GM18907 (cell line): ENCODE results near the gene PPP6R2.
"Not testable (repeated sequence)": the region's sequence is repeated elsewhere in the genome, so short reads cannot be mapped to it uniquely, and the experiment has no call there.

Experiments used
- ATAC-seq: cut with Tn5 transposase; IDR thresholded peaks from one replicate; pipeline ENCODE4 v1.9.1; 2021; ENCODE audit warnings: mild to moderate bottlenecking, moderate library complexity; ENCODE audit not compliant: unreplicated experiment

PPP6R2 gene

GRCh38 chr22:50317674-50318073 lies 25.5 kb upstream of the PPP6R2 start:
- no peak for ATAC-seq

DNA sequence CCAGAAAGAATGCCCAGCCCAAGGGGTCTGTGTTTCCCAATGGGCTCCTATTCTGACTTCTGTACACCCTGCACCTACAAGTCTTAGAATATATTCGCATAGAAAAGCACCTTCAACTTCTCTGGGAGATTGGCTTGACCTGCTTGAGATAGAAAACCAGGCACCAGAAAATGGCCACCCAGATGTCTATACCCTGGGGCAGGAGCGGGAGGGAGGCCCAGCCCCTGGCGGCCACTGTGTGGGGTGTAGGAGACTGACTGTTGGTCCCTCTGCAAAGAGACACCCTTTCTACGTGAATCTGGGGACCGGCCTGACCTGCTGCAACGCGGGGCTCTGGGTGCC lies 24.8 kb upstream of the PPP6R2 start:
- no peak for ATAC-seq

DNA sequence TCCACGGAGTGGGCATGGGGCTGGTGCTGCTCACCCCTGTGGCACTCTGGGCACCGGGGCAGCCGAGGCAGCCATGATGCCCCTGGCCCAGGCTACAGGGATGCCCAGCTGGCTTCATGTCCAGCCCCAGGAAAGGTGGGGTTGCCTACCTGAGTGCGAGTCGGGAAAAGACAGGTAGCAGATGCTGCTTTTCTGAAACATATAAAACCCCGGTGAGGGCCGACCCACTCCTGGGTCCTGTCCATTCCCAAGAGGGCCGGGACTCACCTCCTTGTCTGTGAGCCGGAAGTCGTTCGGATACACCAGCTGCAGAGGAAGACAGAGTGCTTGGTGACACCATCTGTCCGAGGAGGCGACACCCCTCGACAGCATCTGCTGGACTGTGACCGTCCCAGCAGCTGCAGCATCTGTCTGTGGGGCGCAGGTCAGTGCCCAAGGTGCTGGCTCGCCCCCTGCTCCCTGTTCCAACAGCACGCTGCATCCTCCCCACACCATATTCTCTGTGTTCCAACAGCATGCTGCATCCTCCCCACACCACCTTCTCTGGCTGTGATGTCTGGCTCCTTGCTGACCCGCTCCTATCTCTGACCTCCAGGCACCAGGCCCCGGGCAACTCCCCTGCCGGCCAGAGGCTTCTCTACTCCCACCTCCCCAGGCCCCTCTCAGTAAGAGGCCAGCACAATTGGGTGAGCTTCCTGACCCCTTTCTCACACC lies 24.3 kb upstream of the PPP6R2 start:
- no peak for ATAC-seq

- ATAC-seq = no peak
These were observed 23.6 kb upstream of the PPP6R2 start for GRCh38 chr22:50319503-50319951.

DNA sequence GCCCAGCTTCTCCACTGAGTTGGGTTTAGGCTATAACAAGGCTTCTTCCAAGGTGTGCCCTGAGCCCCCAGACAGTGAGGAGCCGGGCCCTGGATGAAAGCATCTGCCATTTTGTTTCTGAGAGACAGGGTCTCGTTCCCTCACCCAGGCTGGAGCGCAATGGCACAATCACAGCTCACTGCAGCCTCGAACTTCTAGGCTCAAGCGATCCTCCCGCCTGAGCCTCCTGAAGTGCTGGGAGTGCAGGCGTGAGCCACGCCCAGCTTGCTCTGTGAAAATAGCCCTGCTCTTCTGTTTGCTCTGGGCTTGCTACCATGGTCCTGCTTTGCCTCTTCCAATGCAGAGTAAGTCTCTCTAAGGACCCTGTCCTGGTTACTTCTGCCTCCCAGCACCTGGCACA lies 23.0 kb upstream of the PPP6R2 start:
- ATAC-seq = no peak

- no peak for ATAC-seq
These were observed 22.3 kb upstream of the PPP6R2 start for GRCh38 chr22:50320671-50321325.

DNA sequence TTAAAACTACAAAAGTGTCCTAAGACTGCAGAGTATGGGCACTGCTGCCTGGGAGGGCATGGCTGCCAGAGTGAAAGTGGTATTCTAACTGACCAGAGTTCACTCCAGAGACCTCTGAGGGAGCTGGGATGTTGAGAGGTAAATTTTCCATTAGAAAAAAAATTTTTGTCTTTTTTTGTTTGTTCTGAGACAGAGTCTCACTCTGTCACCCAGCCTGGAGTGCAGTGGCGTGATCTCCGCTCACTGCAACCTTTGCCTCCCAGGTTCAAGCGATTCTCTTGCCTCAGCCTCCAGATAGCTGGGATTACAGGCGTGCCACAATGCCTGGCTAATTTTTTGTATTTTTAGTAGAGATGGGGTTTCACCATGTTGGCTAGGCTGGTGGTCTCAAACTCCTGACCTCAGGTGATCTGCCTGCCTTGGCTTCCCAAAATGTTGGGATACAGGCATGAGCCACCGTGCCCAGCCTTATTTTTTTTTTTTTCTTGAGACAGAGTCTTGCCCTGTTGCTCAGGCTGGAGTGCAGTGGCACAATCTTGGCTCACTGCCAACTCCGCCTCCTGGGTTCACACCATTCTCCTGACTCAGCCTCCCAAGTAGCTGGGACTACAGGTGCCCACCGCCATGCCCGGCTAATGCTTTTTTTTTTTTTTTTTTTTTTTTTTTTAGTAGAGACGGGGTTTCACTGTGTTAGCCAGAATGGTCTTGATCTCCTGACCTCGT lies 20.6 kb upstream of the PPP6R2 start:
- not testable (repeated sequence) for ATAC-seq

GRCh38 chr22:50323900-50324299 lies 19.2 kb upstream of the PPP6R2 start:
- no peak for ATAC-seq

DNA sequence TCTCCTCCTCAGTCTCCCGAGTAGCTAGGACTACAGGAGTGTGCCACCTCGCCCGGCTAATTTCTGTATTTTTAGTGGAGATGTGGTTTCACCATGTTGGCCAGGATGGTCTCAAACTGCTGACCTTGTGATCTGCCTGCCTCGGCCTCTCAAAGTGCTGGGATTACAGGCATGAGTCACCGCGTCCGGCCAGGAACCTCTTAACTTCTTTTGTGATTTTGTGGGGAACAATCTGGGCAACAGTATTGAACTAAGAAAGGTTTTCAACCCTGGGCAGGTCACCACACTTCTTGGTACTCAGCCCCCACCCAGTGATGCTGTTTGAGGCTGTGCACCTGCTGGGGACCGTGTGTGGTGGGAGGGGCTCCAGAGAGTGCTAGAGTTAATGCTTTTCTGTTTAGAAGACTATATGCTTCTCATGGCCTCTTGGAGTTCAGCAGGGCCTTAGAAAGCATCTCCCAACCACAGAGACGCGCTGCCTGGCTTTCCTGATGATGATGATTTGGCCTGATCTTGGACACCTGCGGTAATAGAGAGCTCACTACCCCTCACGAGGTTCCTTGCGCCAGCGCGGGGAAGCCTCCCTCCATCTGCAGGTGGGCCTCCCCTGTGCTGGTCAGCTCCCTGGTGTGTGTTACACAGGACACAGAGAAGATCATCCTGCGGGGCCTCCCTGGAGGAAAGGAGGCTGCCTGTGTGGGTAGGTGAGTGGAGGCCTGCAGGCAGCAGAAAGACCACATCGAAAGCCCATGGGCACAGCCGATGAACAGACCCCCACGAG lies 17.5 kb upstream of the PPP6R2 start:
- no peak for ATAC-seq

DNA sequence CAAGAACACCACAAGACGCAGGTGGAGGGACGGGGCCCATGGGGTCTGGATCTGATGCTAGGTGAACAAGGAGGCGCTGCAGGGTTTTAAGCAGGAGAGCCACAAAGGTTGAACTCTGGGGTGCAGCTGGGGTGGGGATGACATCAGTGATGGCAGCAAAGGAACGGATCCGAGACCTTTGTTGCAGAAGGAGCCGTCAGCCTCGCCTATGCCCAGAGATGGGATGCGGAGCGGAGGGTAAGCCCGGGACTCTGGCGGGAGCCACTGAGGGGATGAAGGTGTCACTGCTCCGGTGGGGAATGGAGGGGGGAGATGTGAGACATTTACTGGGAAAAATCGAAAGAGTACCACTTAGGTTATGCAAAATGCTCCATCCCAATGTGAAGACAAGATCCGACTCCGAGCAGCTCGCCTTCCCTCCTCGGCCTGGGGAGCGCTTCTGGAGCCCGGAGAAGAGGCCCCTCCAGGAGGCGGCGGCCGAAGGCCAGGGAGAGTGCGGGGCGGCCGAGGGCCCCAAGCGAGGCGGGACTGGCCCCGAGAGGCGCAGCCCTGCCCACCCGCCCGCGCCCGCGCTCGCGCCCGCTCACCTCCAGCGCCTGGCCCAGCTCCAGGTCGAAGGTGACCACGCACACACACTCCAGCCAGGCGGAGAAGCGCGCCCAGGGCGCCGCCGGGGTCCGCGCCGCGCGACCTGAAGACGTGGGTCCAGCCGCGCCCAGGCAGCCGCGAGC lies 16.7 kb upstream of the PPP6R2 start:
- ATAC-seq = no peak

DNA sequence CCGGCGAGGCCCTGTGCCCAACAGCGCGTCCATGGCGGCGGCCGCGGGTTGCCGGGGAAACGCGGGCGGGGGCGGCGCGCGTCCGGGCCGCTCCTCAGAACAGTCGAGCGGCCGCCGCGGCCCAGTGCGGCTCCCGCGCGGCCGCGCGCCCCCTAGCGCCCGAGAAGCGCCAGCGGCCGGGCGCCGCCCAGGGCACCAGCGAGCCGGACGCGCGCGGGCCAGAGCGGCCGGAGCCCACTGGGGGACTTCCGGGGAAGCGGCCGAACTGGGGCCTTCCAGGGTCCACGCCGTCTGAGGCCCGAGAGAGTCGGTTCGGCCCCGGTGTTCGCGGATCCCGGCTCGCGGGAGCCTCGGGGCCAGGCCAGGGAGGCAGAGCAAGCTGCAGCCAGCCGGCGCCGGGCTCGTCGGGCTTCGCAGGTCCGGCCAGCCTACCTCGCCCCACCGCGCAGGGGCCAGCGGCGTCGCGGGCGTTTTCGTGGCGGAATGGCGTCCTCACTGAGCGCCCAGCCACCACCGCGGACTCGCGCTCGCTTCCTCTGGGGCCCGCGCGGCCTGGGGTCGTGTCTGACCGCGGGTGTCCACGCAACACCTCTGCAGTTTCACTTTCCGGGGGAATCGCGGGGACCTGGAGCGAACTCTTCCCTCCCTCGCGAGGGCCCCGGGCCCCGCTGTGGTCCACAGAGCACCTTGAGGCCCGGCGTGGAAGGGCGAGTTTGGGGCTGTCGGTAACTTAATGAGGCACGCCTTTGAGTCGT lies 16.0 kb upstream of the PPP6R2 start, which contains the start of gene DENND6B:
Gene DENND6B (minus strand): TSS at position 57 of the 755 bp plus-strand sequence. CDS start 24 bp downstream, at position 33.
- peak; percentile 74 for ATAC-seq

- ATAC-seq = no peak
These were observed 15.5 kb upstream of the PPP6R2 start for GRCh38 chr22:50327711-50328019.

DNA sequence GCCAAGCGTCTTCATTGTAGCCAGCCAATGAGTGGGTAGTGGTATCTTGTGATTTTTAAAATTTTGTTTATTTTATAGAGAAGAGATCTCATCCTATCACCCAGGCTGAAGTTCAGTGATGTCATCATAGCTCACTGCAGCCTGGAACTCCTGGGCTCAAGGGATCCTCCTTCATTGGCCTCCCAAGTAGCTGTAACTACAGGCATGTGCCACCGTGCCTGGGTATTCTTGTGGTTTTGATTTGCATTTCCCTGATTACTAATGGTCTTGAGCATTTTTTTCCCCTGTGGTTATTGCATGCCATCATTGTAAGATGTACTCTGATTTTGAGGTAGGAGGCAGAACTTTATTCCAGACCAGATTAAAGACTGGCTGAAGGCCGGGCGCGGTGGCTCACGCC lies 13.9 kb upstream of the PPP6R2 start:
- ATAC-seq = no peak

DNA sequence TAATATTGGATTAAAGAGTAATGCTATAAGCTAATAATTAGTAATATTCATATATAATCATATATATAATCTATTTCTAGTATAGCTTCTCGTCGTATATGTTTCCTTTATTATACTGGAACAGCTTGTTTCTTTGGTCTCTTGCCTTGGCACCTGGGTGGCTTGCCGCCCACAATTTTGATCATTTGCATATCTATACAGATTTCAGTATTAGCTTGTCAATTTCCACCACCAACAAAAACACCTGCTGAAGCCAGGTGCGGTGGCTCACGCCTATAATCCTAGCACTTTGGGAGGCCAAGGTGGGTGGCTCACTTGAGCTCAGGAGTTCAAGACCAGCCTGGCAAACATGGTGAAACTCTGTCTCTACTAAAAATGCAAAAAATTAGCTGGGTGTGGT lies 8.7 kb upstream of the PPP6R2 start:
- not testable (repeated sequence) for ATAC-seq

- no peak for ATAC-seq
These were observed 5.7 kb upstream of the PPP6R2 start for GRCh38 chr22:50337262-50338041.

- no peak for ATAC-seq
These were observed 5.0 kb upstream of the PPP6R2 start for GRCh38 chr22:50338042-50338573.

DNA sequence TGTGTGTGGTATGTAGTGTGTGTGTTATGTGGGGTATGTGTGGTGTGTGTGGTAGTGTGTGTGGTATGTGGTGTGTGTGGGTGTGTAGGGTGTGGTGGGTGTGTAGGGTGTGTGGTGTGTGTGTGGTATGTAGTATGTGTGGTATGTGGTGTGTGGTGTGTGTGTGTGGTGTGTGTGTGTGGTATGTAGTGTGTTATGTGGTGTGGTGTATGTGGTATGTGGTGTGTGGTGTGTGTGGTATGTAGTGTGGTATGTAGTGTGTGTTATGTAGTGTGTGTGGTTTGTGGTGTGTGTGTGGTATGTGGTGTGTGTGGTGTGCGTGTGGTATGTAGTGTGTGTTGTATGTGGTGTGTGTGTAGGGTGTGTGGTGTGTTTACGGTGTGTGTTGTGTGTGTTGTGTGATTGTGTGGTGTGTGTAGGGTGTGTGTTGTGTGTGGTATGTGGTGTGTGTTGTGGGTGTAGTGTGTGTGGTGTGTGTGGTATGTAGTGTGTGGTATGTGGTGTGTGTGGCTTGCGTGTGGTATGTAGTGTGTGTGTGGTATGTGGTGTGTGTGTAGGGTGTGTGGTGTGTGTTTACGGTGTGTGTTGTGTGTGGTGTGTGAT lies 4.2 kb upstream of the PPP6R2 start:
- no peak for ATAC-seq
